K562 (cell line): ENCODE data around the gene VKORC1. TPM values are rescaled to one million over a fixed set of nuclear protein-coding genes. Genes with fewer than 3 reads are reported as not detected.

Source experiments
- CBFB ChIP-seq: sonication (generic); formaldehyde crosslinking; IDR thresholded peaks from 2 replicates; pipeline ENCODE4 v1.4.0; 2020; ENCODE audit warnings: mild to moderate bottlenecking, missing genetic modification reagents
- CEBPB ChIP-seq: fragments of 450-650 bp; IDR thresholded peaks from 2 replicates; pipeline ENCODE4 v1.6.1; 2016; ENCODE audit warnings: missing genetic modification characterization, missing compliant biosample characterization
- CXXC5 ChIP-seq: fragments of 250-450 bp; sonication (Bioruptor Pico); IDR thresholded peaks from 2 replicates; pipeline ENCODE4 v1.8.0; 2022; ENCODE audit warnings: inconsistent platforms, mild to moderate bottlenecking, moderate library complexity
- RNF2 ChIP-seq: sonication (generic); IDR thresholded peaks from 2 replicates; pipeline ENCODE4 v1.6.1; 2016
- SNRNP70 ChIP-seq: fragments of 200-400 bp; formaldehyde crosslinking; optimal IDR thresholded peaks from 2 replicates; pipeline ENCODE3; 2017; ENCODE audit warnings: low read depth, low read length
- ZNF444 ChIP-seq: fragments of 250-450 bp; sonication (Bioruptor Pico); IDR thresholded peaks from 2 replicates; pipeline ENCODE4 v1.4.0; 2020; ENCODE audit warnings: mild to moderate bottlenecking, moderate library complexity
- ZNF583 ChIP-seq: fragments of 250-450 bp; sonication (Bioruptor Pico); IDR thresholded peaks from 2 replicates; pipeline ENCODE4 v1.4.0; 2020
- polyA plus RNA-seq, 8 experiments: library from polyadenylated mRNA; depleted of rRNA in 4 of 8; stranded (reverse) in 5 of 8; unstranded in 3 of 8; fragments of >200 nt; fragmentation: Nextera tagmentation in 2 of 8; fragmentation: Illumina TruSeq in 1 of 8; extraction: Ambion mirVana in 2 of 8; extraction: Trizol in 1 of 8; gene quantifications; 2 replicates each; pipeline versions ENCODE4 v1.2.1 to v1.2.3, GENCODE V29; 2011 to 2014; ENCODE audit warnings: inconsistent platforms in 1 of 8, missing spikeins in 1 of 8
- total RNA-seq, 7 experiments: library from RNA; depleted of rRNA in 6 of 7; stranded (reverse); fragments of >200 nt in 6 of 7; fragmentation: Illumina TruSeq in 2 of 7; extraction: Trizol in 2 of 7; gene quantifications; 2 replicates each; pipeline versions ENCODE4 v1.2.1 to v1.2.3, GENCODE V29; 2011 to 2021; ENCODE audit warnings: low replicate concordance in 1 of 7
- TF ChIP-seq, protein P1 (sequence below), 2 experiments: fragments of 450-650 bp in 1 of 2; IDR thresholded peaks; 2 replicates each; pipeline ENCODE4 v1.6.1; 2011 to 2017; ENCODE audit warnings: low read depth in 2 of 2, antibody characterized with exemption in 1 of 2, borderline replicate concordance in 1 of 2, low read length in 1 of 2, mild to moderate bottlenecking in 1 of 2, mixed read lengths in 1 of 2; ENCODE audit not compliant: control insufficient read depth in 1 of 2
- TF ChIP-seq, protein P2 (sequence below): fragments of 250-450 bp; sonication (Bioruptor Pico); IDR thresholded peaks from 2 replicates; pipeline ENCODE4 v1.5.0; 2021; ENCODE audit warnings: mild to moderate bottlenecking, borderline replicate concordance
- TF ChIP-seq, protein P3 (sequence below): fragments of 450-650 bp; formaldehyde crosslinking; IDR thresholded peaks from 2 replicates; pipeline ENCODE4 v1.4.0; 2020; ENCODE audit warnings: mild to moderate bottlenecking, moderate library complexity

Gene VKORC1
- total and polyA plus RNA-seq, 9 of the 15 experiments (the other 6 are each of a cell fraction or from before 2014, with no cell fraction given): 30.0 to 119 (median 62.1) TPM

DNA sequence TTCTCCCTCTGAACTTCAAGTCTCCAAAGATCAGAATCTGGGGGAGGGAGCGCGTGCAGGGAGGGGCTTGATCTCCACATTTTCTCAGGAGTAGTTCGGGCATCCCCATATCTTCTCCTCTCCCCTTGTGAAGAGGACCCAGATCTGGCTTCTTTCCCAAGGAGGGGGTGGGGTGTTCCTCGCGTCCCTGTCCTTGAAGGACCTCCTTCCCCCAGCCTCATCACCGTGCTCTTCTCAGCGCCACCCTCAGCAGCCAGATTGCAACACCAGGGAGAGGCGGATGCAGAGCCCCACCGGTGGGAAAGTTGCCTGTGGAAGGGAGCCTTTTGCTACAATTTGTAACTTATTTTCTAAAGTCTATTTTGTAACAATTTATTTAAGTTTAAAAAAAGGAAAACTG is 11.5 kb downstream of the VKORC1 start (continued):
- TF ChIP-seq, protein P1, sequence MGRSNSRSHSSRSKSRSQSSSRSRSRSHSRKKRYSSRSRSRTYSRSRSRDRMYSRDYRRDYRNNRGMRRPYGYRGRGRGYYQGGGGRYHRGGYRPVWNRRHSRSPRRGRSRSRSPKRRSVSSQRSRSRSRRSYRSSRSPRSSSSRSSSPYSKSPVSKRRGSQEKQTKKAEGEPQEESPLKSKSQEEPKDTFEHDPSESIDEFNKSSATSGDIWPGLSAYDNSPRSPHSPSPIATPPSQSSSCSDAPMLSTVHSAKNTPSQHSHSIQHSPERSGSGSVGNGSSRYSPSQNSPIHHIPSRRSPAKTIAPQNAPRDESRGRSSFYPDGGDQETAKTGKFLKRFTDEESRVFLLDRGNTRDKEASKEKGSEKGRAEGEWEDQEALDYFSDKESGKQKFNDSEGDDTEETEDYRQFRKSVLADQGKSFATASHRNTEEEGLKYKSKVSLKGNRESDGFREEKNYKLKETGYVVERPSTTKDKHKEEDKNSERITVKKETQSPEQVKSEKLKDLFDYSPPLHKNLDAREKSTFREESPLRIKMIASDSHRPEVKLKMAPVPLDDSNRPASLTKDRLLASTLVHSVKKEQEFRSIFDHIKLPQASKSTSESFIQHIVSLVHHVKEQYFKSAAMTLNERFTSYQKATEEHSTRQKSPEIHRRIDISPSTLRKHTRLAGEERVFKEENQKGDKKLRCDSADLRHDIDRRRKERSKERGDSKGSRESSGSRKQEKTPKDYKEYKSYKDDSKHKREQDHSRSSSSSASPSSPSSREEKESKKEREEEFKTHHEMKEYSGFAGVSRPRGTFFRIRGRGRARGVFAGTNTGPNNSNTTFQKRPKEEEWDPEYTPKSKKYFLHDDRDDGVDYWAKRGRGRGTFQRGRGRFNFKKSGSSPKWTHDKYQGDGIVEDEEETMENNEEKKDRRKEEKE (IDR thresholded peaks at IDR 0.05; ENCODE audit: borderline replicate concordance in 1 of 2, control insufficient read depth in 1 of 2, low read depth in 2 of 2, low read length in 1 of 2): no peak
- TF ChIP-seq CEBPB (tag) (peak; percentile 87), SNRNP70 (no peak), ZNF583 (CRISPR knock-in tag) (no peak), CXXC5 (CRISPR knock-in tag) (0 out of 2 replicates have a peak, but pooled peaks have one; percentile 26), CBFB (no peak), ZNF444 (CRISPR knock-in tag) (no peak), RNF2 (no peak)
- TF ChIP-seq, protein P2, sequence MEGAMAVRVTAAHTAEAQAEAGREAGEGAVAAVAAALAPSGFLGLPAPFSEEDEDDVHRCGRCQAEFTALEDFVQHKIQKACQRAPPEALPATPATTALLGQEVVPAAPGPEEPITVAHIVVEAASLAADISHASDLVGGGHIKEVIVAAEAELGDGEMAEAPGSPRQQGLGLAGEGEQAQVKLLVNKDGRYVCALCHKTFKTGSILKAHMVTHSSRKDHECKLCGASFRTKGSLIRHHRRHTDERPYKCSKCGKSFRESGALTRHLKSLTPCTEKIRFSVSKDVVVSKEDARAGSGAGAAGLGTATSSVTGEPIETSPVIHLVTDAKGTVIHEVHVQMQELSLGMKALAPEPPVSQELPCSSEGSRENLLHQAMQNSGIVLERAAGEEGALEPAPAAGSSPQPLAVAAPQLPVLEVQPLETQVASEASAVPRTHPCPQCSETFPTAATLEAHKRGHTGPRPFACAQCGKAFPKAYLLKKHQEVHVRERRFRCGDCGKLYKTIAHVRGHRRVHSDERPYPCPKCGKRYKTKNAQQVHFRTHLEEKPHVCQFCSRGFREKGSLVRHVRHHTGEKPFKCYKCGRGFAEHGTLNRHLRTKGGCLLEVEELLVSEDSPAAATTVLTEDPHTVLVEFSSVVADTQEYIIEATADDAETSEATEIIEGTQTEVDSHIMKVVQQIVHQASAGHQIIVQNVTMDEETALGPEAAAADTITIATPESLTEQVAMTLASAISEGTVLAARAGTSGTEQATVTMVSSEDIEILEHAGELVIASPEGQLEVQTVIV (CRISPR knock-in tag): no peak
- TF ChIP-seq, protein P3, sequence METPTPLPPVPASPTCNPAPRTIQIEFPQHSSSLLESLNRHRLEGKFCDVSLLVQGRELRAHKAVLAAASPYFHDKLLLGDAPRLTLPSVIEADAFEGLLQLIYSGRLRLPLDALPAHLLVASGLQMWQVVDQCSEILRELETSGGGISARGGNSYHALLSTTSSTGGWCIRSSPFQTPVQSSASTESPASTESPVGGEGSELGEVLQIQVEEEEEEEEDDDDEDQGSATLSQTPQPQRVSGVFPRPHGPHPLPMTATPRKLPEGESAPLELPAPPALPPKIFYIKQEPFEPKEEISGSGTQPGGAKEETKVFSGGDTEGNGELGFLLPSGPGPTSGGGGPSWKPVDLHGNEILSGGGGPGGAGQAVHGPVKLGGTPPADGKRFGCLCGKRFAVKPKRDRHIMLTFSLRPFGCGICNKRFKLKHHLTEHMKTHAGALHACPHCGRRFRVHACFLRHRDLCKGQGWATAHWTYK (CRISPR knock-in tag): no peak
